Mesodermal cell (in vitro differentiated cells): Measurements from ENCODE around the gene EFCC1.

Source experiments
- H3K27ac ChIP-seq: 2 replicates; pipeline ENCODE4 v1.7.0; 2013; ENCODE audit warnings: mild to moderate bottlenecking, low read depth, low read length, moderate library complexity; ENCODE audit not compliant: severe bottlenecking
- H3K36me3 ChIP-seq: 2 replicates; pipeline ENCODE4 v1.7.1; 2013; ENCODE audit warnings: mild to moderate bottlenecking, low read length, moderate library complexity; ENCODE audit not compliant: control insufficient read depth, insufficient read depth
- H3K4me1 ChIP-seq: one replicate; pipeline ENCODE4 v1.7.1; 2013; ENCODE audit warnings: mild to moderate bottlenecking, low read length; ENCODE audit not compliant: insufficient read depth, control insufficient read depth, poor library complexity, severe bottlenecking
- H3K4me3 ChIP-seq: 2 replicates; pipeline ENCODE4 v1.7.0; 2013; ENCODE audit warnings: low read length, control low read depth, mild to moderate bottlenecking; ENCODE audit not compliant: insufficient read depth, poor library complexity, severe bottlenecking; ENCODE audit errors: extremely low read depth
- H3K9me3 ChIP-seq: 2 replicates; pipeline ENCODE4 v1.7.1; 2013; ENCODE audit warnings: mild to moderate bottlenecking, low read length, moderate library complexity; ENCODE audit not compliant: control insufficient read depth
- WGBS, 2 experiments: methylation state at CpG; one replicate each; pipeline ENCODE4 v1.1.5; 2013; ENCODE audit warnings: missing lambda C conversion rate in 2 of 2; ENCODE audit not compliant: insufficient coverage in 2 of 2; 5-methylcytosine and 5-hydroxymethylcytosine counted together

The EFCC1 gene

GRCh38 chr3:129033151-129033550 lies 32.0 kb downstream of the EFCC1 start:
- peaks cover 2% of the 10 kb centered on the region for H3K4me1 ChIP-seq
- no peak overlapping the region for H3K27ac ChIP-seq
- WGBS, 2 experiments: 86 to 95% methylated on average over 4 to 7 of the region's 7 CpGs
- H3K9me3 ChIP-seq: peaks cover 7% of the 10 kb centered on the region
- H3K36me3 ChIP-seq: no peaks in the 10 kb centered on the region
- H3K4me3 ChIP-seq: no peak overlapping the region

GRCh38 chr3:129033633-129034321 lies 32.7 kb downstream of the EFCC1 start:
- H3K27ac ChIP-seq: no peak overlapping the region
- H3K9me3 ChIP-seq: peaks cover 7% of the 10 kb centered on the region
- peaks cover 2% of the 10 kb centered on the region for H3K4me1 ChIP-seq
- H3K36me3 ChIP-seq: no peaks in the 10 kb centered on the region
- no peak overlapping the region for H3K4me3 ChIP-seq
- 92 to 93% methylated on average over 8 to 12 of the region's 12 CpGs for WGBS, 2 experiments

- H3K9me3 ChIP-seq: peaks cover 7% of the 10 kb centered on the region
- no CpG with 5 or more reads among the region's 6 CpGs for WGBS, 2 experiments
- no peaks in the 10 kb centered on the region for H3K36me3 ChIP-seq
- no peak overlapping the region for H3K27ac ChIP-seq
- no peak overlapping the region for H3K4me3 ChIP-seq
- H3K4me1 ChIP-seq: peaks cover 2% of the 10 kb centered on the region
Measured at GRCh38 chr3:129034642-129035041, 33.5 kb downstream of the EFCC1 start.

- no peak overlapping the region for H3K4me3 ChIP-seq
- WGBS, 2 experiments: 90 to 98% methylated on average over 6 to 7 of the region's 11 CpGs
- no peaks in the 10 kb centered on the region for H3K36me3 ChIP-seq
Measured at GRCh38 chr3:129035360-129036221, 34.5 kb downstream of the EFCC1 start.

GRCh38 chr3:129036222-129037092 lies 35.4 kb downstream of the EFCC1 start:
- no peaks in the 10 kb centered on the region for H3K36me3 ChIP-seq
- WGBS, 2 experiments: 90 to 91% methylated on average over 5 to 8 of the region's 10 CpGs
- no peaks in the 10 kb centered on the region for H3K4me1 ChIP-seq
- H3K4me3 ChIP-seq: no peak overlapping the region
- no peak overlapping the region for H3K27ac ChIP-seq
- H3K9me3 ChIP-seq: no peaks in the 10 kb centered on the region

More at GRCh38 chr3:129035360-129036221, 34.5 kb downstream of the EFCC1 start:
- Histone ChIP-seq H3K9me3 (no peaks in the 10 kb centered on the region), H3K4me1 (peaks cover 2% of the 10 kb centered on the region), H3K27ac (no peak overlapping the region)

- WGBS, 2 experiments: 55% methylated on average over 2 of the region's 2 CpGs
- no peak overlapping the region for H3K27ac ChIP-seq
- H3K4me1 ChIP-seq: no peaks in the 10 kb centered on the region
- no peak overlapping the region for H3K4me3 ChIP-seq
- peaks cover under 1% of the 10 kb centered on the region for H3K9me3 ChIP-seq
- no peaks in the 10 kb centered on the region for H3K36me3 ChIP-seq
Measured at GRCh38 chr3:129037093-129037419, 36.0 kb downstream of the EFCC1 start.

GRCh38 chr3:129038121-129038855 lies 37.2 kb downstream of the EFCC1 start:
- no peaks in the 10 kb centered on the region for H3K4me1 ChIP-seq
- peaks cover 3% of the 10 kb centered on the region for H3K9me3 ChIP-seq
- 85 to 88% methylated on average over 7 to 9 of the region's 10 CpGs for WGBS, 2 experiments
- H3K36me3 ChIP-seq: no peaks in the 10 kb centered on the region
- no peak overlapping the region for H3K27ac ChIP-seq
- no peak overlapping the region for H3K4me3 ChIP-seq

- Histone ChIP-seq H3K9me3 (peaks cover 3% of the 10 kb centered on the region), H3K4me3 (no peak overlapping the region), H3K36me3 (no peaks in the 10 kb centered on the region), H3K4me1 (no peaks in the 10 kb centered on the region), H3K27ac (no peak overlapping the region)
- WGBS, 2 experiments: 87 to 93% methylated on average over 13 of the region's 14 CpGs
Measured at GRCh38 chr3:129039271-129040038, 38.4 kb downstream of the EFCC1 start.

GRCh38 chr3:129040039-129040336 lies 38.9 kb downstream of the EFCC1 start:
- Histone ChIP-seq H3K4me3 (no peak overlapping the region), H3K4me1 (no peaks in the 10 kb centered on the region), H3K27ac (no peak overlapping the region), H3K9me3 (peaks cover 3% of the 10 kb centered on the region), H3K36me3 (no peaks in the 10 kb centered on the region)
- WGBS, 2 experiments: 80 to 86% methylated on average over 2 to 3 of the region's 3 CpGs
